Heart left ventricle (tissue), 16 donors: ENCODE measurements around the gene TMED6. TPM values are rescaled to one million over a fixed set of nuclear protein-coding genes. Genes with fewer than 3 reads are reported as not detected.

ENCODE experiments used
- ATAC-seq, 4 donors: fragments of 200-7000 bp; cut with Tn5 transposase; one replicate each; pipeline ENCODE4 v1.9.1; 2020 to 2022; ENCODE audit warnings: moderate library complexity in 4 of 4, mild to moderate bottlenecking in 3 of 4, moderate number of reproducible peaks in 1 of 4
- DNase-seq, 5 donors: peaks; one replicate each; pipeline ENCODE4 v3.0.0-alpha.2; 2020
- H3K27ac ChIP-seq, 12 donors: fragments of 200-600 bp; sonication (generic) in 4 of 12; one replicate each; pipeline versions ENCODE4 v1.5.0 to v1.8.0; 2016 to 2022; ENCODE audit warnings: mild to moderate bottlenecking in 2 of 12
- H3K27me3 ChIP-seq, 9 donors: fragments of 200-600 bp; sonication (generic) in 2 of 9; one replicate each; pipeline versions ENCODE4 v1.5.1 to v1.8.0; 2016 to 2022; ENCODE audit warnings: mild to moderate bottlenecking in 3 of 9
- H3K36me3 ChIP-seq, 9 donors: fragments of 200-600 bp; sonication (generic) in 2 of 9; one replicate each; pipeline versions ENCODE4 v1.5.0 to v1.8.0; 2018 to 2022; ENCODE audit warnings: mild to moderate bottlenecking in 2 of 9
- H3K4me1 ChIP-seq, 12 donors: fragments of 200-600 bp; sonication (generic) in 4 of 12; one replicate each; pipeline versions ENCODE4 v1.5.0 to v1.8.0; 2016 to 2022; ENCODE audit warnings: mild to moderate bottlenecking in 3 of 12
- H3K4me3 ChIP-seq, 12 donors: fragments of 200-600 bp; sonication (generic) in 4 of 12; one replicate each; pipeline versions ENCODE4 v1.5.0 to v1.8.0; 2017 to 2022; ENCODE audit warnings: mild to moderate bottlenecking in 9 of 12, moderate library complexity in 4 of 12
- H3K9me3 ChIP-seq, 12 donors: fragments of 200-600 bp; sonication (generic) in 4 of 12; one replicate each; pipeline versions ENCODE4 v1.5.0 to v1.8.0; 2016 to 2022; ENCODE audit warnings: mild to moderate bottlenecking in 1 of 12
- CTCF ChIP-seq, 12 donors: fragments of 200-600 bp; sonication (generic) in 4 of 12; IDR thresholded peaks; one replicate each; pipeline versions ENCODE4 v1.5.0 to v1.8.0; 2018 to 2022; ENCODE audit warnings: antibody characterized with exemption in 12 of 12, mild to moderate bottlenecking in 5 of 12
- POLR2A ChIP-seq, 2 donors: fragments of 450-650 bp; IDR thresholded peaks; one replicate each; pipeline ENCODE4 v1.6.1; 2017; ENCODE audit warnings: antibody characterized with exemption in 2 of 2, mild to moderate bottlenecking in 2 of 2, moderate library complexity in 2 of 2
- WGBS, 4 donors: extraction: QIAGEN DNeasy Blood & Tissue Kit in 2 of 4; methylation state at CpG; one replicate each; pipeline versions ENCODE4 v1.1.5 to v1.1.7; 2013 to 2018; 5-methylcytosine and 5-hydroxymethylcytosine counted together
- intact Hi-C, 10 donors: fragments of 100-400 bp; cut with DNase I; formaldehyde crosslinking; loops; one replicate each; pipeline versions ENCODE4 v1.11.1 to v1.14.2; 2022
- polyA plus RNA-seq, 2 donors: library from polyadenylated mRNA; stranded (reverse); fragments of 200-250 nt; gene quantifications; one replicate each; pipeline ENCODE4 v1.2.3, GENCODE V29; 2013
- total RNA-seq, 9 donors: library from RNA; depleted of rRNA in 2 of 9; stranded (reverse); fragments of >200 nt in 2 of 9; fragmentation: NEBNext Ultra II Directional in 3 of 9; extraction: Animal tissue kit (Norgen Biotek cat#: 25700) in 3 of 9; gene quantifications; one replicate each; pipeline versions ENCODE4 v1.1.0 to v1.2.4, GENCODE V29; 2016 to 2023
- donor health status: ischemic (EF 13 %, LVEDD 7.1; RV severe dilation, severe dysfunction).
- donor health status: healthy with polysubstance abuse.
- donor health status: DM: no; HTN: yes; CAD: no.
- donor health status: DM: no; HTN: no; CAD: no.
- donor health status: ischemic (EF 25% LVEDD 6.9; RV normal size, moderate dysfunction).
- donor health status: ischemic (EF 25% LVEDD 5.7; RV mildly dilated, moderate dysfunction).
- donor health status: healthy.
- donor health status: DM: yes; HTN: yes; CAD: no.
- donor health status: ischemic (EF 35%, LVEDD 5.7; RV mildly dilated, moderate dysfunction).
- donor health status: nonischemic (EF 11% LVEDD 7.7; RV severe dilation, severe dysfunction).
- donor health status: DM: yes; HTN: yes; CAD: no.
- donor health status: PGD.
- donor health status: ischemic (EF 29% LVEDD 5.4; RV normal size, mild dysfunction).
- donor health status: nonischemic (EF 23%, LVEDD 6.1; RV moderate dilation, normal function).

TMED6 gene
- total and polyA plus RNA-seq, 11 donors: 0.08 to 0.76 (median 0.56) TPM; not detected in 8

- no peak for DNase-seq
- H3K4me3 ChIP-seq: no peak overlapping the region
- intact Hi-C loops: no loop called here
- TF ChIP-seq POLR2A (IDR thresholded peaks at IDR 0.05): no peak
- no peak for TF ChIP-seq CTCF (IDR thresholded peaks at IDR 0.05)
- no peak overlapping the region for H3K27ac ChIP-seq
- H3K36me3 ChIP-seq: peaks cover 5 to 98% (median 89%) of the 10 kb centered on the region in 9 donors
- 90 to 98% (median 94%) methylated on average over 13 to 14 of the region's 14 CpGs for WGBS, 4 donors
- H3K27me3 ChIP-seq: no peaks in the 10 kb centered on the region
- peaks cover 0 to 38% (median 13%) of the 10 kb centered on the region in 12 donors for H3K4me1 ChIP-seq
- no peaks in the 10 kb centered on the region for H3K9me3 ChIP-seq
- no peak for ATAC-seq
Measured at GRCh38 chr16:69323415-69323814, 28.2 kb downstream of the TMED6 start.

- Histone ChIP-seq H3K27ac (no peak overlapping the region), H3K27me3 (no peaks in the 10 kb centered on the region), H3K9me3 (no peaks in the 10 kb centered on the region), H3K4me3 (no peak overlapping the region), H3K4me1 (peaks cover 0 to 27% (median 10%) of the 10 kb centered on the region in 12 donors), H3K36me3 (peaks cover 5 to 98% (median 89%) of the 10 kb centered on the region in 9 donors)
- intact Hi-C loops: no loop called here
- ATAC-seq (no peak), DNase-seq (peak in 1 of 5 donors; percentile 8)
- 92 to 99% (median 92%) methylated on average over 7 of the region's 7 CpGs for WGBS, 4 donors
- TF ChIP-seq CTCF (IDR thresholded peaks at IDR 0.05) (no peak), POLR2A (IDR thresholded peaks at IDR 0.05) (no peak)
Measured at GRCh38 chr16:69322343-69322742, 29.2 kb downstream of the TMED6 start.

GRCh38 chr16:69321080-69321479, 30.5 kb downstream of the TMED6 start:
- intact Hi-C loops: no loop called here
- no peak overlapping the region for H3K27ac ChIP-seq
- H3K36me3 ChIP-seq: peaks cover 5 to 100% (median 98%) of the 10 kb centered on the region in 9 donors
- TF ChIP-seq POLR2A (IDR thresholded peaks at IDR 0.05) (no peak), CTCF (IDR thresholded peaks at IDR 0.05) (no peak)
- DNase-seq: peak in 1 of 5 donors; percentile 15
- H3K27me3 ChIP-seq: no peaks in the 10 kb centered on the region
- peaks cover 0 to 14% (median 2%) of the 10 kb centered on the region in 12 donors for H3K4me1 ChIP-seq
- no peak overlapping the region for H3K4me3 ChIP-seq
- WGBS, 4 donors: 84 to 93% (median 93%) methylated on average over 10 to 22 of the region's 22 CpGs
- H3K9me3 ChIP-seq: no peaks in the 10 kb centered on the region
- no peak for ATAC-seq

GRCh38 chr16:69320740-69321073, 30.9 kb downstream of the TMED6 start:
- intact Hi-C loops: no loop called here
- no peak for TF ChIP-seq POLR2A (IDR thresholded peaks at IDR 0.05)
- no peak for TF ChIP-seq CTCF (IDR thresholded peaks at IDR 0.05)

More at GRCh38 chr16:69320740-69321073, 30.9 kb downstream of the TMED6 start:
- Histone ChIP-seq H3K27ac (no peak overlapping the region), H3K9me3 (no peaks in the 10 kb centered on the region), H3K4me1 (peaks cover 0 to 11% (median 0%) of the 10 kb centered on the region in 12 donors), H3K4me3 (no peak overlapping the region), H3K36me3 (peaks cover 5 to 100% (median 98%) of the 10 kb centered on the region in 9 donors), H3K27me3 (no peaks in the 10 kb centered on the region)
- DNase-seq (no peak), ATAC-seq (no peak)
- WGBS, 4 donors: 87 to 93% (median 91%) methylated on average over 13 of the region's 13 CpGs
